Measurements from ENCODE around the gene MRRF. TPM values are rescaled to one million over a fixed set of nuclear protein-coding genes. Genes with fewer than 3 reads are reported as not detected.
A peak's percentile ranks its signal among the peaks of the same experiment; 100 is the strongest.

MRRF gene
- total RNA-seq, 4 donors from 2014 or later = 54.8 to 69.6 (median 67.8) TPM

- H3K27ac ChIP-seq = no peak overlapping the region
- peak in 1 of 3 donors; percentile 25 for DNase-seq
- H3K9me3 ChIP-seq = no peaks in the 10 kb centered on the region
- no peak overlapping the region for H3K4me3 ChIP-seq
- no peaks in the 10 kb centered on the region for H3K36me3 ChIP-seq
- peaks cover 0 to 49% of the 10 kb centered on the region in 2 donors for H3K27me3 ChIP-seq
- TF ChIP-seq, protein P1, sequence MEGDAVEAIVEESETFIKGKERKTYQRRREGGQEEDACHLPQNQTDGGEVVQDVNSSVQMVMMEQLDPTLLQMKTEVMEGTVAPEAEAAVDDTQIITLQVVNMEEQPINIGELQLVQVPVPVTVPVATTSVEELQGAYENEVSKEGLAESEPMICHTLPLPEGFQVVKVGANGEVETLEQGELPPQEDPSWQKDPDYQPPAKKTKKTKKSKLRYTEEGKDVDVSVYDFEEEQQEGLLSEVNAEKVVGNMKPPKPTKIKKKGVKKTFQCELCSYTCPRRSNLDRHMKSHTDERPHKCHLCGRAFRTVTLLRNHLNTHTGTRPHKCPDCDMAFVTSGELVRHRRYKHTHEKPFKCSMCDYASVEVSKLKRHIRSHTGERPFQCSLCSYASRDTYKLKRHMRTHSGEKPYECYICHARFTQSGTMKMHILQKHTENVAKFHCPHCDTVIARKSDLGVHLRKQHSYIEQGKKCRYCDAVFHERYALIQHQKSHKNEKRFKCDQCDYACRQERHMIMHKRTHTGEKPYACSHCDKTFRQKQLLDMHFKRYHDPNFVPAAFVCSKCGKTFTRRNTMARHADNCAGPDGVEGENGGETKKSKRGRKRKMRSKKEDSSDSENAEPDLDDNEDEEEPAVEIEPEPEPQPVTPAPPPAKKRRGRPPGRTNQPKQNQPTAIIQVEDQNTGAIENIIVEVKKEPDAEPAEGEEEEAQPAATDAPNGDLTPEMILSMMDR (IDR thresholded peaks at IDR 0.05) = no peak
- TF ChIP-seq POLR2A (IDR thresholded peaks at IDR 0.05) = no peak
- H3K4me1 ChIP-seq = peaks cover 0 to 31% (median 4%) of the 10 kb centered on the region in 4 donors
Observed at GRCh38 chr9:122221183-122221811, 43.4 kb upstream of the MRRF start.

DNA sequence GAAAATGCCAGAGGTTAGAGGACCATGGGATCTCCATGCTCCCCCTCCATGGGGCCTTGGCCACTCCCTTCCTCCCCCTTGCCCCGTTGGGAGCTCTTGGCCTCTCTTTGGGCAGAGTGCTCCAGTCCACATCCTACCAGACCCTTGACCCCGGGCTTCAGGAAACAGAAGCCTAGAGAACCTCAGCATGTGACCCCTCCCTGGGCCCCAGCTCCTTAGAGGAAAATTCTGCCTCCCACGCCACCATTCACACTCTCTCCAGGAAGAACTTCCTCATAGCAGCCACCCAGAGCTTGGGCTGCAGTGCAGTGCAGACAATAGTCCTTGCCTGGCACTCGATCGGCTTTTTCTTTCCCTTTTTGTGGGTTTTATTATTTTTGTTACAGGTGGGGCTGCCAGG lies 41.9 kb upstream of the MRRF start:
- peak in 1 of 3 donors; percentile 6 for DNase-seq
- Histone ChIP-seq H3K36me3 (no peaks in the 10 kb centered on the region), H3K27me3 (peaks cover 0 to 62% of the 10 kb centered on the region in 2 donors), H3K4me1 (peaks cover 0 to 42% (median 5%) of the 10 kb centered on the region in 4 donors), H3K27ac (no peak overlapping the region), H3K4me3 (no peak overlapping the region), H3K9me3 (no peaks in the 10 kb centered on the region)
- TF ChIP-seq, protein P1 (IDR thresholded peaks at IDR 0.05) = no peak
- TF ChIP-seq POLR2A (IDR thresholded peaks at IDR 0.05) = no peak

DNA sequence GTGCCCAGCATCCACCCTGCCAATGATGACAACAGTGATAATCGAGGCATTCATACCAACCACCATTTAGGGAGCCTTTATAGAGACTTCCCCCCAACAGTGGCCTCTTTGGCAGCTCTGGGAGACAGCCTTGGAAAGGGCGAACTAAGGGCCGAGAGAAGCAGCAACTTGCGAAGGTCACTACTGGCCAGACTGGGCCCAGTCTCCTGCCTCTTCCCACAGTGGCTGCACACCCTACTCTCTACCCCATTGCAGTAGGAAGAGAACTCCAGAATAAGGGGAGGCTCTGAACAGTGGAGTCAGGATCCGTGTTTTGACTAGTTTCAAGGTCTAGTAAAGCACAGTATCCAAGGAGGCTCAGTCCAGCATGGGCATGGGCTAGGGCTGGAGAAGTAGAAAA lies 41.2 kb upstream of the MRRF start:
- TF ChIP-seq POLR2A (IDR thresholded peaks at IDR 0.05) = no peak
- TF ChIP-seq, protein P1 (IDR thresholded peaks at IDR 0.05) = no peak
- Histone ChIP-seq H3K4me1 (peaks cover 0 to 49% (median 7%) of the 10 kb centered on the region in 4 donors), H3K27me3 (peaks cover 0 to 64% of the 10 kb centered on the region in 2 donors)

DNA sequence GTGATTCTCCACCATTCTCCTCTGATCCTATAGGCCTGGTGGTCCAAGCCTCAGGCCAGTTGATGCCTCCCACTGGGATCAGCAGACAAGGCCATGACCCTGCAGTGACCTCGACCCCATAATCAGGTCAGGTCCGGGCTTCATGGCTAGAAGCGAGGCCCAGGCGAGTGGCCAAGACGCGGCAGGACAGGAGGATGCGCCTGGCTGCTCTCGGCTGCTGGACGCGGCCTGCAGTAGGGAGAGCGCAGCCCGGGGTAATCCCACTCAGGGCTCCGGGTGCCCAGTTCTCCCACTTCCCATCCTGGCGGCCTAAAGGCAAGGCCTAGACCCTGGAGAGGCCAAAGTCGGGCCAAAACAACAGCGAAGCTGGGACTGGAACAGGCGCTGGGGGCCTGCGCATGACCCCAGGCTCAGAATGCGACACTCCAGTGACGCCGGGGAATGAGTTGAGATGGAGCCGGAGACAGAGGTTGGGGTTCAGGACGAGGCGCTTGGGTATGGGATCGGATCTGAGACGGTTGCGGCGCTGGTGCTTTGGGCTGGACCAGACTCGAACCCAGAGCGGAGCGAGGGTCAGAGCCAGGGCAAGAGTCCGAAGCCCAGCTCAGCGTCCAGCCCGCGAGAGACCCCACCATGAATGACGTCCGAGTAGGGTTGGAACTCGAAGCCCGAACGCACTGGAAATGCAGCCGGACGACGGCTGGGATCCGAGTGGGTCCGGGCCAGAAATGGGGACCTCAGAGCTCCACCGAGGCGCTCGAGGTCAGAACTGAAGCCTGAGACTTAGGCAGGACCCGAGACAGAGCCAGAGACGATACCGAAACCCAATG lies 39.2 kb upstream of the MRRF start:
- DNase-seq = no peak
- H3K4me1 ChIP-seq = peaks cover 0 to 30% (median 5%) of the 10 kb centered on the region in 4 donors
- H3K9me3 ChIP-seq = no peaks in the 10 kb centered on the region
- H3K36me3 ChIP-seq = no peaks in the 10 kb centered on the region
- TF ChIP-seq POLR2A (IDR thresholded peaks at IDR 0.05) = no peak
- TF ChIP-seq, protein P1 (IDR thresholded peaks at IDR 0.05) = no peak
- no peak overlapping the region for H3K27ac ChIP-seq
- H3K4me3 ChIP-seq = peak overlapping the region in 2 of 4 donors; percentile 6 to 28
- peaks cover 0 to 59% of the 10 kb centered on the region in 2 donors for H3K27me3 ChIP-seq

More for the DNA sequence above, 41.2 kb upstream of the MRRF start:
- H3K36me3 ChIP-seq = no peaks in the 10 kb centered on the region
- H3K4me3 ChIP-seq = no peak overlapping the region
- no peak overlapping the region for H3K27ac ChIP-seq
- DNase-seq = no peak
- H3K9me3 ChIP-seq = no peaks in the 10 kb centered on the region

GRCh38 chr9:122226142-122226757 lies 38.4 kb upstream of the MRRF start:
- TF ChIP-seq, protein P1 (IDR thresholded peaks at IDR 0.05) = no peak
- TF ChIP-seq POLR2A (IDR thresholded peaks at IDR 0.05) = no peak
- no peak overlapping the region for H3K27ac ChIP-seq
- H3K4me3 ChIP-seq = peak overlapping the region in 2 of 4 donors; percentile 6 to 28
- peaks cover 0 to 30% (median 5%) of the 10 kb centered on the region in 4 donors for H3K4me1 ChIP-seq
- no peaks in the 10 kb centered on the region for H3K9me3 ChIP-seq
- DNase-seq = no peak
- H3K36me3 ChIP-seq = no peaks in the 10 kb centered on the region
- peaks cover 0 to 52% of the 10 kb centered on the region in 2 donors for H3K27me3 ChIP-seq
